HUES48 (cell line): ENCODE results near the gene CPNE4.
"Not testable (repeated sequence)": the region's sequence is repeated elsewhere in the genome, so short reads cannot be mapped to it uniquely, and the experiment has no call there.

Experiments
- H3K27ac ChIP-seq: one replicate; pipeline ENCODE4 v1.7.0; 2013; ENCODE audit warnings: low read depth, low read length, inconsistent platforms
- H3K27me3 ChIP-seq: 2 replicates; pipeline ENCODE4 v1.6.1; 2013; ENCODE audit warnings: mild to moderate bottlenecking, low read length; ENCODE audit not compliant: control insufficient read depth, insufficient read depth
- H3K36me3 ChIP-seq: 2 replicates; pipeline ENCODE4 v1.6.1; 2013; ENCODE audit warnings: low read length; ENCODE audit not compliant: control insufficient read depth, insufficient read depth
- H3K4me1 ChIP-seq: 2 replicates; pipeline ENCODE4 v1.6.1; 2013; ENCODE audit warnings: mild to moderate bottlenecking, low read length; ENCODE audit not compliant: control insufficient read depth, insufficient read depth
- H3K4me3 ChIP-seq: 2 replicates; pipeline ENCODE4 v1.5.1; 2013; ENCODE audit warnings: mild to moderate bottlenecking, low read depth, low read length
- H3K9ac ChIP-seq: 2 replicates; pipeline ENCODE4 v1.6.1; 2013; ENCODE audit warnings: mild to moderate bottlenecking, low read depth, low read length, moderate library complexity
- H3K9me3 ChIP-seq: 2 replicates; pipeline ENCODE4 v1.6.1; 2013; ENCODE audit warnings: low read length; ENCODE audit not compliant: control insufficient read depth, insufficient read depth

The CPNE4 gene

GRCh38 chr3:132034486-132035464, at the start of gene CPNE4:
Gene CPNE4 (minus strand): TSS chr3:132035014.
- Histone ChIP-seq H3K27ac (no peak within 1 kb of the TSS), H3K27me3 (peaks cover 33% of the 10 kb centered on the region), H3K36me3 (no peaks in the 10 kb centered on the region), H3K9me3 (no peaks in the 10 kb centered on the region), H3K4me1 (peaks cover 3% of the 10 kb centered on the region; the same call in 1 of the 2 replicates), H3K9ac (no peak within 1 kb of the TSS), H3K4me3 (peak within 1 kb of the TSS; percentile 71)

DNA sequence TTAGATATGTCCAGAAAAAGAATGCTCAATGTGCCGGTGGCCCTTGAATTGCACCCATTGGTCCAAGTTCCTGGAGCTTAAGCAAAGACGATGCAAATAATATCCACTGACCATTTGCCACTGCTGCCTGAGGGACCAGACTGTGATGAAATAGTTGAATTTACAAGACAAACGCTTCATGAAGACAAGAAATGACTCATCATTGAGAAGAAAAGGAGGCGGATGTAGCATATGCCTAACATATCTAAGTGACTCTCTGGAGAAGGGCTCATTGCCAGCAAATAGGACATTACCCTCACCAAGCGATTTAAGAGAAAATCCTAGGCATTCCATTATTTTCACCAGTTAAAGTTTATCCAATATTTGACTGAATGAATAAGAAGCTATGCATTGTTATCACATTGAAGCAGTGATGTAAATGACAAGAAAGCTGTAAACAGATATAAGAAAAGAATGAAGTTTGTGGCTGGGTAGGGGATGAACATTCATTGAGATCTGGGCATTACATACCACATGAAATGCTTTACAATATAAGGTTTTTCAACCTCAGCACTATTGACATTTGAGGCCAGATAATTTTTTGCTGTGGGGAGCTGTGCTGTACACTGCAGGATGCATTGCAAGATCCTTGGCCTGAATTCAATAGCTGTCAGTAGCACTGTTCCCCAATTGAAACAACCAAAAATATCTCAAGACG, 48.9 kb upstream of the CPNE4 start:
- H3K36me3 ChIP-seq, result no peaks in the 10 kb centered on the region
- H3K9me3 ChIP-seq, result no peaks in the 10 kb centered on the region
- H3K4me1 ChIP-seq, result peaks cover 11% of the 10 kb centered on the region
- no peak overlapping the region for H3K4me3 ChIP-seq
- no peak overlapping the region for H3K9ac ChIP-seq
- peak overlapping the region; percentile 2 for H3K27ac ChIP-seq
- H3K27me3 ChIP-seq, result no peaks in the 10 kb centered on the region

- Histone ChIP-seq H3K27me3 (no peaks in the 10 kb centered on the region), H3K9me3 (no peaks in the 10 kb centered on the region), H3K9ac (no peak overlapping the region), H3K4me3 (no peak overlapping the region), H3K4me1 (peaks cover 11% of the 10 kb centered on the region), H3K36me3 (no peaks in the 10 kb centered on the region), H3K27ac (no peak overlapping the region)
Measured at GRCh38 chr3:132083159-132083558, 48.3 kb upstream of the CPNE4 start.

DNA sequence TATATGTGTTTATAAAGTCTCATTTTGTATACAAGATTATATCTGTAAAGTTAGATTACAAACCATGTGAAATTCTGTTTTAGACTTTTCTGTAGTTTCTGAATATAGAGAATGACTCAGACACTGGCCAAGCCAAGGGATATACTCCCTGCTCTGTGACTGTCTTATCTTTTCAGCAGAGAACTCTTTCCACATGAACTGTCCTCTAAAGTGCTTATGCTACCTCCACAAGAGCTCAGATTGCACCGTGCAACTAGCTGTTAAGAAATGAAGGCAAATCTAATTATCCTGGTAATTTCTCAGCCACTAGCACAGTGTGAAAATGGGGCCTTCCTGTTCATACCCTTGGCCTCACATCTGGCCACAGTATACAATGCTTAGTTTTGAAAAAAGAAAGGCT, 44.3 kb upstream of the CPNE4 start:
- H3K9me3 ChIP-seq, result no peaks in the 10 kb centered on the region
- peaks cover 21% of the 10 kb centered on the region for H3K27me3 ChIP-seq
- H3K27ac ChIP-seq, result no peak overlapping the region
- H3K9ac ChIP-seq, result no peak overlapping the region
- no peak overlapping the region for H3K4me3 ChIP-seq
- no peaks in the 10 kb centered on the region for H3K36me3 ChIP-seq
- peaks cover 11% of the 10 kb centered on the region for H3K4me1 ChIP-seq

DNA sequence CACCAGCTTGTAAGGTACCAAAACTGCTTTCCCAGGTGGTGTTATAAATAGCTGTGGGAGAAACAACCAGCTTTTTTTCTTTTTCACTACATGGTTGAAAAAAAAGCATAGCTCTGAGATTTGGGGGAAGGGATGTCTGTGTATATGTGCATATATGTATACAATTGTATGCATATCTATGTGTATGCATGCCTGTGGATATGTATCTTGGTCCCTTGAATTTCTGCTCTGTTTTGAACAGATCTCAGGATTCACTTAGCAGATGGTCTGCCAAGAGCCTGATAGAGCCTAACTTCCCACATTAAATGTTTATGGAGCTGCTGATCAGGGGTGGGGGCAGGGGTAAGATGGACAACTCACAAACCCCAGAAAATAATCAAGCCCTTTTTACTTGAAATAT, 39.0 kb upstream of the CPNE4 start:
- Histone ChIP-seq H3K36me3 (no peaks in the 10 kb centered on the region), H3K27ac (no peak overlapping the region), H3K4me3 (no peak overlapping the region), H3K9me3 (no peaks in the 10 kb centered on the region), H3K4me1 (no peaks in the 10 kb centered on the region), H3K27me3 (peaks cover 73% of the 10 kb centered on the region), H3K9ac (no peak overlapping the region)

- Histone ChIP-seq H3K4me1 (no peaks in the 10 kb centered on the region), H3K4me3 (no peak overlapping the region), H3K36me3 (no peaks in the 10 kb centered on the region), H3K9me3 (no peaks in the 10 kb centered on the region), H3K9ac (no peak overlapping the region), H3K27ac (no peak overlapping the region), H3K27me3 (peaks cover 89% of the 10 kb centered on the region)
Measured at GRCh38 chr3:132071043-132071442, 36.2 kb upstream of the CPNE4 start.

GRCh38 chr3:132064114-132064513, 29.3 kb upstream of the CPNE4 start:
- H3K27ac ChIP-seq, result no peak overlapping the region

GRCh38 chr3:132062535-132062934, 27.7 kb upstream of the CPNE4 start:
- peaks cover 5% of the 10 kb centered on the region for H3K27me3 ChIP-seq
- no peak overlapping the region for H3K9ac ChIP-seq
- no peak overlapping the region for H3K4me3 ChIP-seq
- no peak overlapping the region for H3K27ac ChIP-seq
- peaks cover 10% of the 10 kb centered on the region for H3K4me1 ChIP-seq
- H3K9me3 ChIP-seq, result no peaks in the 10 kb centered on the region
- no peaks in the 10 kb centered on the region for H3K36me3 ChIP-seq

More at GRCh38 chr3:132064114-132064513, 29.3 kb upstream of the CPNE4 start:
- Histone ChIP-seq H3K27me3 (peaks cover 21% of the 10 kb centered on the region), H3K4me3 (no peak overlapping the region), H3K36me3 (no peaks in the 10 kb centered on the region), H3K9me3 (no peaks in the 10 kb centered on the region), H3K4me1 (peaks cover 10% of the 10 kb centered on the region), H3K9ac (no peak overlapping the region)

- Histone ChIP-seq H3K27ac (no peak overlapping the region), H3K9me3 (no peaks in the 10 kb centered on the region), H3K9ac (no peak overlapping the region), H3K36me3 (no peaks in the 10 kb centered on the region), H3K27me3 (no peaks in the 10 kb centered on the region), H3K4me1 (no peaks in the 10 kb centered on the region), H3K4me3 (no peak overlapping the region)
Measured at GRCh38 chr3:132055872-132056271, 21.1 kb upstream of the CPNE4 start.

DNA sequence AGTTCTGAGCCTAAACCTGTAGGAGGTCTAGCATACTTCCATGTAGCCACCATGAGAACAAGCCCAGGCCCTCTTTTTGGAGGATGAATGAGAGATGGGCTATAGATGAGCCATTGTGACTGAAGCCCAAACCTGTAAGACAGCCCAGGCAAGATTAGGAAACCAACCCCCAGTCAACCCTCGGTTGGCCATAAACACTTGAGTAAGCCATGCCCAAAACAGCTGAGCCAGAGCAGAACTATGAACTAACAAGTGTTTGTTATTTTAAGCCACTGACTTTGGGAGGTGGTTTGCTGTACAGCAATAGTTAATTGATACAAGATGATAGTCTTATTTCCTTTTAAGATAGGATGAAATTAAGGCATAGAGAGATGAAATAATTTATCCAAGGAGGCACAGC, 12.4 kb upstream of the CPNE4 start:
- no peaks in the 10 kb centered on the region for H3K27me3 ChIP-seq
- H3K36me3 ChIP-seq, result no peaks in the 10 kb centered on the region
- H3K9ac ChIP-seq, result no peak overlapping the region
- H3K27ac ChIP-seq, result no peak overlapping the region
- no peaks in the 10 kb centered on the region for H3K9me3 ChIP-seq
- no peak overlapping the region for H3K4me3 ChIP-seq
- H3K4me1 ChIP-seq, result no peaks in the 10 kb centered on the region

GRCh38 chr3:132044874-132045273, 10.1 kb upstream of the CPNE4 start:
- not testable (repeated sequence) for H3K27me3 ChIP-seq, H3K4me3 ChIP-seq, H3K9ac ChIP-seq, H3K4me1 ChIP-seq, H3K36me3 ChIP-seq, H3K27ac ChIP-seq, H3K9me3 ChIP-seq
